Measurements from ENCODE around the gene EPHX1.

EPHX1 gene

GRCh38 chr1:225809842-225810578, at the start of gene EPHX1:
TSS of gene EPHX1 (plus strand) at chr1:225810124. CDS start at chr1:225828730, 18,606 bp downstream.
- TF ChIP-seq YY1 (IDR thresholded peaks at IDR 0.05; ENCODE audit: low read depth) (0 out of 2 replicates have a peak, but pooled peaks have one; percentile 6), ZBTB7A (IDR thresholded peaks at IDR 0.05; ENCODE audit: low read depth) (0 out of 2 replicates have a peak, but pooled peaks have one; percentile 12), CEBPB (IDR thresholded peaks at IDR 0.05) (no peak), TCF12 (IDR thresholded peaks at IDR 0.05; ENCODE audit: low read depth) (no peak), USF1 (IDR thresholded peaks at IDR 0.05) (no peak), RAD21 (IDR thresholded peaks at IDR 0.05; ENCODE audit: low read depth) (no peak), TEAD4 (IDR thresholded peaks at IDR 0.05) (peak; percentile 29; the same call in 1 of the 2 replicates), NFIC (IDR thresholded peaks at IDR 0.05) (no peak), FOXM1 (IDR thresholded peaks at IDR 0.05; ENCODE audit: borderline replicate concordance, low read depth) (no peak), EGR1 (IDR thresholded peaks at IDR 0.05) (peak; percentile 20; the same call in 1 of the 2 replicates), REST (IDR thresholded peaks at IDR 0.05; ENCODE audit: low read depth) (no peak), CREB1 (IDR thresholded peaks at IDR 0.05; ENCODE audit: low read depth) (no peak), TAF1 (IDR thresholded peaks at IDR 0.05; ENCODE audit: low read depth) (peak; percentile 76; the same call in 1 of the 2 replicates), EP300 (IDR thresholded peaks at IDR 0.05; ENCODE audit: borderline replicate concordance) (no peak)
- TF ChIP-seq, protein P1, sequence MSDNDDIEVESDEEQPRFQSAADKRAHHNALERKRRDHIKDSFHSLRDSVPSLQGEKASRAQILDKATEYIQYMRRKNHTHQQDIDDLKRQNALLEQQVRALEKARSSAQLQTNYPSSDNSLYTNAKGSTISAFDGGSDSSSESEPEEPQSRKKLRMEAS (IDR thresholded peaks at IDR 0.05) = peak; percentile 12; the same call in 1 of the 2 replicates

DNA sequence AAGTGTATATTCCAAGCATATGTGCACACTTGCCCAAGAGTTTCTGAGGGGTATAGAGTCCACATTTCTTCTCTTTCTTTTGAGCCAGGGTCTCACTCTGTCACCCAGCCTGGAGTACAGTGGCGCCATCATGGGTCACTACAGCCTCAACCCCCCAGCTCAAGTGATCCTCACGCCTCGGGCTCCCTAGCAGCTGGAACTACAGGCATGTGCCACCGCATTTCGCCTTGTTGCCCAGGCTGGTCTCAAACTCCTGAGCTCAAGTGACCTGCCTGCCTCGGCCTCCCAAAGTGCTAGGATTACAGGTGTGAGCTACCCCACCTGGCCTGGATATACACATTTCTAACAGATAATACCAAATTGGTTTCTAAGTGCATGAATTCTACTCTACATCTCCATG, 49.4 kb upstream of the EPHX1 start:
- no peak for TF ChIP-seq NFIC (IDR thresholded peaks at IDR 0.05)
- no peak for TF ChIP-seq USF1 (IDR thresholded peaks at IDR 0.05)
- no peak for TF ChIP-seq EGR1 (IDR thresholded peaks at IDR 0.05)
- TF ChIP-seq CREB1 (IDR thresholded peaks at IDR 0.05; ENCODE audit: low read depth) = no peak
- TF ChIP-seq YY1 (IDR thresholded peaks at IDR 0.05; ENCODE audit: low read depth) = no peak
- TF ChIP-seq, protein P1 (IDR thresholded peaks at IDR 0.05) = no peak
- TF ChIP-seq FOXM1 (IDR thresholded peaks at IDR 0.05; ENCODE audit: borderline replicate concordance, low read depth) = no peak
- TF ChIP-seq RAD21 (IDR thresholded peaks at IDR 0.05; ENCODE audit: low read depth) = no peak
- TF ChIP-seq REST (IDR thresholded peaks at IDR 0.05; ENCODE audit: low read depth) = no peak
- no peak for TF ChIP-seq TEAD4 (IDR thresholded peaks at IDR 0.05)
- TF ChIP-seq ZBTB7A (IDR thresholded peaks at IDR 0.05; ENCODE audit: low read depth) = no peak

DNA sequence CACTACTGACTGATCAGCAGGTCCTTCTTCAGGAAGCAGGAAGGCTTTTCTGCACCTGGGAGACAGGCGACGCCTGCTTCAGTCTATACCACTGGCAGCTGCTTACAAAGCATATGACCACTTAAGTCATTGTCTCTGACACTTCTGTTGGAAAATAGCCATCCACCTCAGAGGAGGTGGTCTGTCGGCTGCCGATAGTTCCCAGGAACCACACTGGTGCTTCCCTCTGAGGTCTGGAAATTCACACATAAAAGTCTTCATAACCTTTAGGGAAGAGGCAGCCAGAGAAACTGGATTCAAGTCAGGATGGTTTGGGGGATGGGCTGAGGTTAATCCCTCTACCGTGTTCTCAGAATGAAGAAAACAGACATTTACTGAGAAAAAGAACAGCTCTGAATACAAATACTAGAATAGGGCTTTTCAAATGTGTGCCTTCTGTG, 47.9 kb upstream of the EPHX1 start:
- TF ChIP-seq FOXM1 (IDR thresholded peaks at IDR 0.05; ENCODE audit: borderline replicate concordance, low read depth) (no peak), TCF12 (IDR thresholded peaks at IDR 0.05; ENCODE audit: low read depth) (no peak), RAD21 (IDR thresholded peaks at IDR 0.05; ENCODE audit: low read depth) (no peak), REST (IDR thresholded peaks at IDR 0.05; ENCODE audit: low read depth) (no peak), YY1 (IDR thresholded peaks at IDR 0.05; ENCODE audit: low read depth) (no peak), CREB1 (IDR thresholded peaks at IDR 0.05; ENCODE audit: low read depth) (no peak), ZBTB7A (IDR thresholded peaks at IDR 0.05; ENCODE audit: low read depth) (no peak), NFIC (IDR thresholded peaks at IDR 0.05) (no peak), CEBPB (IDR thresholded peaks at IDR 0.05) (no peak), TAF1 (IDR thresholded peaks at IDR 0.05; ENCODE audit: low read depth) (no peak), EP300 (IDR thresholded peaks at IDR 0.05; ENCODE audit: borderline replicate concordance) (no peak), USF1 (IDR thresholded peaks at IDR 0.05) (no peak), TEAD4 (IDR thresholded peaks at IDR 0.05) (no peak), EGR1 (IDR thresholded peaks at IDR 0.05) (no peak)
- TF ChIP-seq, protein P1 (IDR thresholded peaks at IDR 0.05) = no peak
